Panc1 (cell line): ENCODE data around the gene CBARP.

Experiments used
- CTCF ChIP-seq: fragments of 450-650 bp; IDR thresholded peaks from 2 replicates; pipeline ENCODE4 v1.5.1; 2017; ENCODE audit warnings: mild to moderate bottlenecking
- POLR2AphosphoS5 ChIP-seq: IDR thresholded peaks from 2 replicates; pipeline ENCODE4 v1.6.1; 2012; ENCODE audit warnings: mild to moderate bottlenecking, low read depth, low read length, moderate library complexity
- TCF7L2 ChIP-seq: IDR thresholded peaks from 2 replicates; pipeline ENCODE4 v1.6.1; 2011; ENCODE audit warnings: mild to moderate bottlenecking, low read depth, low read length, inconsistent platforms

GRCh38 chr19:1250437-1251260 lies 12.8 kb upstream of the CBARP start:
- TF ChIP-seq CTCF (no peak; the same call in 1 of the 2 replicates), TCF7L2 (0 out of 2 replicates have a peak, but pooled peaks have one; percentile 6), POLR2AphosphoS5 (no peak)
